SK-N-MC (cell line): Measurements from ENCODE around the gene KRTAP10-7.

Experiments used
- EZH2 ChIP-seq: fragments of 200-600 bp; sonication (generic); IDR thresholded peaks from one replicate; pipeline ENCODE4 v1.6.1; 2017; ENCODE audit warnings: antibody characterized with exemption
- POLR2AphosphoS5 ChIP-seq: IDR thresholded peaks from 2 replicates; pipeline ENCODE4 v1.6.1; 2012; ENCODE audit warnings: mild to moderate bottlenecking, low read depth, low read length, borderline replicate concordance

DNA sequence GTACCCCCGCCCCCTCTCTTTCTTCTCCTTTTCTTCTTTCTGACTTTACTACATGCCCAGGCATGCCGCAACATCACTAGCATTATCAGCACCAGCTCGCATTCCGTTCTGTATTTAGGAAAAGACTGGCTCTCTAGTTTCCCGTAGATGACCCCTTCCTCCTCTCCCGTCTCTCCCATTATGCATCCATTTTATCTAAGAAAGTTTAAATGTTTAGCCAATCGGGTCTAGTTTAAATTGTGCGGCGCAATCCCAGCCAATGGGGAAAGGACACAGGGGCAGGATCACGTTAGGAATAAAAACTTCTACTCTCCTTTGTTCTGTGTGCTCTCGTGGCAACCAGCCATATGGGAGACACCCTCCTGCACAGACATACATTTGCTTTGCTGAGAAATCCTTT is 2.3 kb upstream of the KRTAP10-7 start:
- TF ChIP-seq POLR2AphosphoS5 (no peak), EZH2 (no peak)
